Ishikawa (cell line): ENCODE results near the gene PUSL1.

Experiments
- CREB1 ChIP-seq: IDR thresholded peaks from 2 replicates; pipeline ENCODE4 v1.6.1; 2012; ENCODE audit warnings: low read depth
- EP300 ChIP-seq: IDR thresholded peaks from 2 replicates; pipeline ENCODE4 v1.6.1; 2012; ENCODE audit warnings: borderline replicate concordance
- YY1 ChIP-seq: IDR thresholded peaks from 2 replicates; pipeline ENCODE4 v1.6.1; 2012; ENCODE audit warnings: low read depth
- TF ChIP-seq, protein P1 (sequence below): IDR thresholded peaks from 2 replicates; pipeline ENCODE4 v1.6.1; 2012

DNA sequence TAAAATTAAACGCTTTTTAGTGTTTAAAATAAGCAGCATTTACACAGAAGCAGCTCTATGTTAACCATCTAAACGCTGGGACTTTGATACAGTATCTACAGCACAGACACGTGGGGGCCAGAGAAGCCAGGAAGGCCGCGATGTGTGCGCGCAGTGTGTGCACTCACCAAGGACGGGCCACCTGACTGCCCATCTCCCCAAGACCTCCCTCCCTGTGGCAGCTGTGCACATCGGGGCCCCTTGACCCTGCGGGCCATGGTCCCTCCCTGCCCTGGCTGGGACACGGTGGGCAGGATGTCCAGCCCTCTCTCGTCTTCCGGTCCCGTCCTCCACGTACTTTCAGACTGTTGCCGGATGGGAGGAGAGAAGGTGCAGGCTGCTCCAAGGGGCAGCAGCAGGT is 26.9 kb downstream of the PUSL1 start:
- TF ChIP-seq, protein P1, sequence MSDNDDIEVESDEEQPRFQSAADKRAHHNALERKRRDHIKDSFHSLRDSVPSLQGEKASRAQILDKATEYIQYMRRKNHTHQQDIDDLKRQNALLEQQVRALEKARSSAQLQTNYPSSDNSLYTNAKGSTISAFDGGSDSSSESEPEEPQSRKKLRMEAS, result no peak
- TF ChIP-seq CREB1 (no peak), EP300 (no peak), YY1 (no peak)
